RWPE2 (cell line): ENCODE measurements around the gene PTPRD.

Experiments used
- ATAC-seq: fragments of 200-7000 bp; cut with Tn5 transposase; 3 replicates; pipeline ENCODE4 v1.9.1; 2021; ENCODE audit warnings: low read depth
- DNase-seq: peaks from one replicate; pipeline ENCODE4 v3.0.0-alpha.2; 2020; ENCODE audit warnings: low spot score
- H3K27ac ChIP-seq: fragments of 450-650 bp; 2 replicates; pipeline ENCODE4 v1.5.1; 2017; ENCODE audit warnings: mild to moderate bottlenecking; ENCODE audit not compliant: poor library complexity, severe bottlenecking
- H3K27me3 ChIP-seq: fragments of 250-450 bp; sonication (Bioruptor Pico); 2 replicates; pipeline ENCODE4 v1.5.1; 2021; ENCODE audit warnings: mild to moderate bottlenecking, moderate library complexity; ENCODE audit not compliant: insufficient read depth, poor library complexity, severe bottlenecking
- H3K36me3 ChIP-seq: fragments of 250-450 bp; sonication (Bioruptor Pico); 2 replicates; pipeline ENCODE4 v1.5.1; 2020; ENCODE audit warnings: low read depth, mild to moderate bottlenecking, moderate library complexity
- H3K4me1 ChIP-seq: fragments of 250-450 bp; sonication (Bioruptor Pico); 2 replicates; pipeline ENCODE4 v1.5.1; 2021; ENCODE audit warnings: mild to moderate bottlenecking, moderate library complexity; ENCODE audit not compliant: insufficient read depth, poor library complexity, severe bottlenecking
- H3K4me3 ChIP-seq: fragments of 250-450 bp; sonication (Bioruptor Pico); 2 replicates; pipeline ENCODE4 v1.5.1; 2021; ENCODE audit warnings: mild to moderate bottlenecking, moderate library complexity; ENCODE audit not compliant: severe bottlenecking
- H3K9me3 ChIP-seq: fragments of 250-450 bp; sonication (Bioruptor Pico); 2 replicates; pipeline ENCODE4 v1.5.1; 2021; ENCODE audit warnings: mild to moderate bottlenecking, moderate library complexity; ENCODE audit not compliant: severe bottlenecking
- CTCF ChIP-seq: fragments of 450-650 bp; IDR thresholded peaks from one replicate; pipeline ENCODE4 v1.5.1; 2017; ENCODE audit warnings: mild to moderate bottlenecking, moderate library complexity; ENCODE audit not compliant: poor library complexity, severe bottlenecking

PTPRD gene

DNA sequence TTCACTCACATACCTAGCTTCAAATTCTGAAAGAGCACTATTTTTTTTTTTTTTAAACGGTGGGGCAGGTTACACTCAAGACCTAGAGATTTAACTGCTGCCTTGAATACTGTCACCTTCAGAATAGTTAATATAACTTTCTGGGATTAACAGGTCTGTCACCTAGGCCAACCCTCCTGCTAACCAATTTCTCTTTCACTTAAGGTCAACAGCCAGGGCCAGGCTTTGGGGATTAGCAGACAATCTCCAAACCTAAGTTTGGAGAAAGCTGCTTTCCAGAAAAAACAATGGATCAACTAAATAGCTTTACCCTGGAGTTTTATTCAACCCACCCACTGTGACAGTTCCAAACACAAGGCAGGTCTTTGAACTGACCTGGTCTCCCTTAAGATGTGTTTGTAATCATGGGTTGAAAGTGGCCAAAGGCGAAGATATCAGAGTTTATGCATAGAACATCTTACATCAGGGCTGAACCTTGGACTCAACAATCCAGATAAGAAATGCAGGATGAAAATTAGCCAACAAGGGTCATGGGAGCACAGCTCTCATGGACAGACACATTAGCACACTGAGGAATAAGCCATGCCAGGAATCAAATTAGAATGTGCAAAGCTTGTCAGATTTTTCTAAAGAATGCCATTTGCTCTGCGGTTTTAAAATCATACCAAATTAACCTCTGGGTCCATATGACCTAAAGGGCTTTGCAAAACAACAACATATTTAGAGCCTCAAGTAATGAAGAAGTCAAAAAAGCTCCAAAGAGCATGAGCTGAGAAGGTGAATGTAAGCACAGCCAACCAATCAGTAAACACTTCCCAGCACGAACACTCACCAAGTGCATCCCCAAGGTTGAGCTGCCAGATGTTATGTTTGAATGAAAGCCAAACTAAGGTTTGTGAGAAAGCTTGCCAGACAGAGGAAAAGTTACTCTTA, 2274.7 kb downstream of the PTPRD start:
- Histone ChIP-seq H3K9me3 (no peaks in the 10 kb centered on the region), H3K36me3 (no peaks in the 10 kb centered on the region), H3K27me3 (no peaks in the 10 kb centered on the region), H3K4me1 (no peaks in the 10 kb centered on the region), H3K27ac (no peak overlapping the region), H3K4me3 (no peak overlapping the region)
- no peak for ATAC-seq
- no peak for TF ChIP-seq CTCF
- DNase-seq = no peak

DNA sequence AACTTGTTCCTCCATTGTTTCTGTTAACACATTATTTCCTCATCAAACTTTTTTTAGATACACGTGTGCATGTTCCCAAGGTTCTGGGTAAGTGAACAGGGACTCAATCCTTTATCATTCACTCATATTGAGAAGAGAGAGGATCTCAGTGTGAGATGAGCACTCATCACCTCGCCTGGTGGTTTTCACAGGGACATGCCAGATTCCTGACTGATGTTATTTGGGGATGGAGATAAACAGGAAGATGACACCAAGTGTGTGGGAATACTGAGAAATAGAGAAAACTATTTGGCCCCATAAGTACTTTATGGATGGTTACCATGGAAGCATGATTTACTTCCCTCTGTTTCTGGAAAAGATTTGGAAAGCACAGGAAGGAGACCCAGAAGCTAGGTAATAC, 2279.9 kb downstream of the PTPRD start:
- no peak for TF ChIP-seq CTCF
- no peaks in the 10 kb centered on the region for H3K9me3 ChIP-seq
- H3K36me3 ChIP-seq = no peaks in the 10 kb centered on the region
- H3K27ac ChIP-seq = no peak overlapping the region
- no peak overlapping the region for H3K4me3 ChIP-seq
- no peak for ATAC-seq
- H3K27me3 ChIP-seq = no peaks in the 10 kb centered on the region
- DNase-seq = no peak
- no peaks in the 10 kb centered on the region for H3K4me1 ChIP-seq

GRCh38 chr9:8332331-8332650, 2280.5 kb downstream of the PTPRD start:
- H3K4me1 ChIP-seq = no peaks in the 10 kb centered on the region
- no peak for ATAC-seq
- H3K9me3 ChIP-seq = no peaks in the 10 kb centered on the region
- H3K4me3 ChIP-seq = no peak overlapping the region
- no peak overlapping the region for H3K27ac ChIP-seq
- H3K36me3 ChIP-seq = no peaks in the 10 kb centered on the region
- no peaks in the 10 kb centered on the region for H3K27me3 ChIP-seq
- DNase-seq = no peak
- no peak for TF ChIP-seq CTCF

GRCh38 chr9:8331507-8332330, 2281.1 kb downstream of the PTPRD start:
- no peaks in the 10 kb centered on the region for H3K27me3 ChIP-seq
- H3K27ac ChIP-seq = no peak overlapping the region
- no peak overlapping the region for H3K4me3 ChIP-seq
- H3K9me3 ChIP-seq = no peaks in the 10 kb centered on the region
- no peak for TF ChIP-seq CTCF
- H3K36me3 ChIP-seq = no peaks in the 10 kb centered on the region
- H3K4me1 ChIP-seq = no peaks in the 10 kb centered on the region
- no peak for ATAC-seq
- DNase-seq = no peak
